H1 (cell line): ENCODE results near the gene PPID. TPM values are rescaled to one million over a fixed set of nuclear protein-coding genes. Genes with fewer than 3 reads are reported as not detected.

ENCODE experiments used
- CTCF ChIA-PET: fragments of 300-600 bp; sonication (Branson Sonifier 250); formaldehyde crosslinking; loops from one replicate; lab custom pipeline; 2021; ENCODE audit not compliant: partially characterized antibody; lab: Charles Lee
- POLR2A ChIA-PET: fragments of 300-600 bp; sonication (Branson Sonifier 250); formaldehyde crosslinking; loops from one replicate; lab custom pipeline; 2021; ENCODE audit warnings: inconsistent platforms; ENCODE audit not compliant: partially characterized antibody; lab: Charles Lee
- DNase-seq, 2 experiments: peaks; one replicate each; pipeline versions ENCODE4 v3.0.0 to v3.0.0-alpha.2; 2010 to 2022; ENCODE audit warnings: low spot score in 2 of 2, low read depth in 1 of 2, mixed read lengths in 1 of 2
- FAIRE-seq: peaks from 2 replicates; lab custom pipeline; 2011; peaks lifted over from hg19 to GRCh38; lab: Jason Lieb, UNC
- H2AFZ ChIP-seq: 2 replicates; pipeline ENCODE4 v1.8.1; 2012; ENCODE audit warnings: low read length, inconsistent platforms
- H2AK5ac ChIP-seq: 2 replicates; pipeline ENCODE4 v1.6.1; 2013; ENCODE audit warnings: low read depth, low read length
- H2BK120ac ChIP-seq: replicated peaks from 2 replicates; pipeline ENCODE3; 2013; ENCODE audit warnings: low read depth, low read length, inconsistent platforms
- H2BK12ac ChIP-seq: 2 replicates; pipeline ENCODE4 v1.6.1; 2013; ENCODE audit warnings: low read depth, low read length
- H2BK15ac ChIP-seq: 2 replicates; pipeline ENCODE4 v1.6.1; 2013; ENCODE audit warnings: low read length
- H2BK20ac ChIP-seq: 2 replicates; pipeline ENCODE4 v1.6.1; 2013; ENCODE audit warnings: low read length
- H2BK5ac ChIP-seq: 2 replicates; pipeline ENCODE4 v1.6.1; 2013; ENCODE audit warnings: low read depth, low read length
- H3K14ac ChIP-seq: 2 replicates; pipeline ENCODE4 v1.6.1; 2013; ENCODE audit warnings: inconsistent platforms; ENCODE audit not compliant: insufficient read length
- H3K18ac ChIP-seq: 2 replicates; pipeline ENCODE4 v1.6.1; 2013; ENCODE audit warnings: low read length; ENCODE audit errors: extremely low read depth
- H3K23ac ChIP-seq: 2 replicates; pipeline ENCODE4 v1.6.1; 2013; ENCODE audit warnings: inconsistent platforms; ENCODE audit not compliant: insufficient read length
- H3K23me2 ChIP-seq: 2 replicates; pipeline ENCODE4 v1.6.1; 2013; ENCODE audit warnings: low read depth, low read length
- H3K27ac ChIP-seq: 2 replicates; pipeline ENCODE4 v1.6.1; 2011; ENCODE audit warnings: low read depth, low read length, inconsistent platforms
- H3K27me3 ChIP-seq, 4 experiments: replicated peaks in 1 of 4; 1 replicate in 1 of 4; 2 replicates in 3 of 4; pipeline versions ENCODE4 v1.6.1 to v1.8.1; 2011 to 2013; ENCODE audit warnings: low read length in 3 of 4, mild to moderate bottlenecking in 3 of 4, inconsistent platforms in 2 of 4, mixed read lengths in 2 of 4, moderate library complexity in 1 of 4; ENCODE audit not compliant: control insufficient read depth in 3 of 4, insufficient read depth in 3 of 4; ENCODE audit errors: extremely low read depth in 1 of 4
- H3K36me3 ChIP-seq, 4 experiments: 2 replicates each; pipeline versions ENCODE4 v1.6.1 to v1.8.1; 2011 to 2013; ENCODE audit warnings: mild to moderate bottlenecking in 4 of 4, low read length in 3 of 4, moderate library complexity in 2 of 4, control low read depth in 1 of 4, inconsistent platforms in 1 of 4; ENCODE audit not compliant: insufficient read depth in 4 of 4, control insufficient read depth in 2 of 4
- H3K4ac ChIP-seq: replicated peaks from 2 replicates; pipeline ENCODE3; 2013; ENCODE audit warnings: low read length, low read depth, mixed read lengths, inconsistent platforms; ENCODE audit not compliant: insufficient read length
- H3K4me1 ChIP-seq, 4 experiments: replicated peaks in 1 of 4; 1 replicate in 1 of 4; 2 replicates in 3 of 4; pipeline versions ENCODE4 v1.6.1 to v1.8.1; 2011 to 2013; ENCODE audit warnings: low read length in 3 of 4, inconsistent platforms in 2 of 4, mixed read lengths in 1 of 4; ENCODE audit not compliant: insufficient read depth in 4 of 4, control insufficient read depth in 3 of 4
- H3K4me2 ChIP-seq, 2 experiments: 2 replicates each; pipeline versions ENCODE4 v1.6.1 to v1.8.1; 2011 to 2013; ENCODE audit warnings: low read depth in 2 of 2, low read length in 2 of 2, control low read depth in 1 of 2, inconsistent platforms in 1 of 2, mild to moderate bottlenecking in 1 of 2; ENCODE audit not compliant: insufficient read depth in 1 of 2
- H3K4me3 ChIP-seq, 4 experiments: fragments of 200-600, 300-600 bp in 1 of 4; sonication (generic), shearing (Covaris generic), sonication (Bioruptor Twin) in 1 of 4; 2 replicates each; pipeline versions ENCODE4 v1.5.1 to v1.8.1; 2011 to 2016; ENCODE audit warnings: low read length in 4 of 4, low read depth in 3 of 4, control low read depth in 2 of 4, inconsistent platforms in 2 of 4, mild to moderate bottlenecking in 2 of 4, mixed read lengths in 1 of 4, moderate library complexity in 1 of 4; ENCODE audit not compliant: insufficient read depth in 2 of 4; ENCODE audit errors: extremely low read depth in 1 of 4
- H3K56ac ChIP-seq: replicated peaks from 2 replicates; pipeline ENCODE3; 2013; ENCODE audit warnings: low read depth, mild to moderate bottlenecking, mixed read lengths, low read length, inconsistent platforms; ENCODE audit not compliant: insufficient read length
- H3K79me1 ChIP-seq: 2 replicates; pipeline ENCODE4 v1.6.1; 2013; ENCODE audit warnings: low read depth, low read length, control low read depth
- H3K79me2 ChIP-seq, 2 experiments: 2 replicates each; pipeline versions ENCODE4 v1.6.1 to v1.8.1; 2012 to 2013; ENCODE audit warnings: low read length in 2 of 2, mild to moderate bottlenecking in 2 of 2, inconsistent platforms in 1 of 2; ENCODE audit not compliant: insufficient read depth in 2 of 2, control insufficient read depth in 1 of 2
- H3K9ac ChIP-seq, 4 experiments: replicated peaks in 1 of 4; 1 replicate in 1 of 4; 2 replicates in 3 of 4; pipeline versions ENCODE4 v1.6.1 to v1.8.1; 2011 to 2013; ENCODE audit warnings: low read depth in 3 of 4, low read length in 3 of 4, control low read depth in 2 of 4, mild to moderate bottlenecking in 2 of 4, moderate library complexity in 2 of 4, inconsistent platforms in 1 of 4; ENCODE audit errors: extremely low read depth in 1 of 4
- H3K9me3 ChIP-seq, 2 experiments: 2 replicates each; pipeline versions ENCODE4 v1.6.1 to v1.8.1; 2012 to 2013; ENCODE audit warnings: mild to moderate bottlenecking in 2 of 2, moderate library complexity in 2 of 2, control low read depth in 1 of 2, inconsistent platforms in 1 of 2, low read depth in 1 of 2, low read length in 1 of 2, mixed read lengths in 1 of 2; ENCODE audit not compliant: insufficient read depth in 2 of 2
- H4K20me1 ChIP-seq, 2 experiments: replicated peaks in 1 of 2; 2 replicates each; pipeline versions ENCODE3 to v1.8.1; 2011 to 2013; ENCODE audit warnings: inconsistent platforms in 2 of 2, low read length in 2 of 2, mild to moderate bottlenecking in 1 of 2; ENCODE audit not compliant: insufficient read depth in 2 of 2, control insufficient read depth in 1 of 2
- H4K5ac ChIP-seq: 2 replicates; pipeline ENCODE4 v1.6.1; 2013; ENCODE audit warnings: low read length, low read depth, mixed read lengths, inconsistent platforms; ENCODE audit not compliant: insufficient read length
- H4K8ac ChIP-seq: 2 replicates; pipeline ENCODE4 v1.8.0; 2013; ENCODE audit warnings: mild to moderate bottlenecking, moderate library complexity, low read length, inconsistent platforms; ENCODE audit not compliant: insufficient read depth; ENCODE audit errors: extremely low read depth
- H4K91ac ChIP-seq: replicated peaks from 2 replicates; pipeline ENCODE3; 2013; ENCODE audit warnings: low read length, mixed read lengths, inconsistent platforms; ENCODE audit not compliant: insufficient read length
- EGR1 ChIP-seq: IDR thresholded peaks from 2 replicates; pipeline ENCODE4 v1.6.1; 2011; ENCODE audit warnings: low read depth, low read length, borderline replicate concordance
- PHF8 ChIP-seq: fragments of 200-600 bp; sonication (generic); conservative IDR thresholded peaks from 2 replicates; pipeline ENCODE4 v1.7.1; 2012; ENCODE audit warnings: low read depth, mild to moderate bottlenecking, inconsistent platforms, low read length, moderate library complexity
- SUZ12 ChIP-seq: fragments of 200-600 bp; sonication (generic); IDR thresholded peaks from 2 replicates; pipeline ENCODE4 v1.6.1; 2012; ENCODE audit warnings: mild to moderate bottlenecking, inconsistent platforms, low read length, moderate library complexity, mixed read lengths
- WGBS, 2 experiments: shearing (Covaris generic) in 1 of 2; methylation state at CpG; one replicate each; pipeline versions ENCODE4 v1.1.6 to v1.1.7; 2013 to 2015; ENCODE audit warnings: low lambda C conversion rate in 2 of 2, mixed read lengths in 2 of 2, inconsistent platforms in 1 of 2, low coverage in 1 of 2, missing lambda C conversion rate in 1 of 2; ENCODE audit not compliant: insufficient replicate concordance in 2 of 2, insufficient coverage in 1 of 2, insufficient read length in 1 of 2; ENCODE audit errors: extremely low coverage in 1 of 2, missing lambda C conversion rate in 1 of 2; 5-methylcytosine and 5-hydroxymethylcytosine counted together
- polyA plus RNA-seq, 7 experiments: library from polyadenylated mRNA; depleted of rRNA in 3 of 7; stranded (reverse) in 5 of 7; unstranded in 2 of 7; fragments of >200 nt in 5 of 7; fragments of 200-250 nt in 2 of 7; gene quantifications; 1 replicate in 5 of 7; 2 replicates in 1 of 7; 4 replicates in 1 of 7; pipeline versions ENCODE4 v1.2.1 to v1.2.3, GENCODE V29; 2011 to 2013; ENCODE audit warnings: missing spikeins in 2 of 7, mixed read lengths in 2 of 7
- total RNA-seq: library from RNA; stranded (reverse); fragmentation: NEBNext Ultra II Directional; extraction: Animal tissue kit (Norgen Biotek cat#: 25700); gene quantifications from 2 replicates; pipeline ENCODE4 v1.2.1, GENCODE V29; 2021

Gene PPID
- total and polyA plus RNA-seq, 2 of the 8 experiments (the other 6 are each of a cell fraction or from before 2014, with no cell fraction given): 20.2 to 53.2 TPM

DNA sequence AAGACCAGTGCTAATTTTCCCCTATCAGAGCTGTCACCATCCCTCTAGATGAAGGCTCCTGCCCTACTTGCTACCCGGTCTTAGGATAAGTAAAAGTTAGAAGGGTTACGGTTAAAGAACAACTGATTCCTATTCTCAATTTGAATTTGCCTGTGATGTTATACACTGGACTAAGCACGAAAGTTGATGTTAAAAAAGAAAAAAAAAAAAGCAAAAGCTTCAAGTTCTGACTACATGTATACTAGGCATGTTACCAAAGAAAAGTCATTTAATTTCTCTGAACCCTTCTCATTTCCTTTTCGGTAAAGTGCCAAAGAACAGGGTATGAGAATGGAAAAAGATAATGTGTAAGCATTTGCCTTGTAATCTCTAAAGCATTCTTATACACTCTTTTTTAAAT is 1.4 kb upstream of the PPID start:
- Histone ChIP-seq H2AFZ (no peak overlapping the region), H2AK5ac (no peak overlapping the region), H3K4ac (no peak overlapping the region), H3K23me2 (peaks cover 7% of the 10 kb centered on the region), H3K4me1 (peaks cover 0 to 3% (median 0%) of the 10 kb centered on the region in 4 experiments; a peak in 2 of 7 replicates), H3K79me2 (peaks cover 0 to 28% of the 10 kb centered on the region in 2 experiments; a peak in 2 of 4 replicates), H4K8ac (no peak overlapping the region), H2BK15ac (no peak overlapping the region), H4K91ac (no peak overlapping the region), H3K27me3 (no peaks in the 10 kb centered on the region; a peak in 1 of 7 replicates), H3K4me2 (no peak overlapping the region), H3K18ac (no peak overlapping the region), H3K27ac (no peak overlapping the region), H3K79me1 (peaks cover 2% of the 10 kb centered on the region; the same call in 1 of the 2 replicates), H3K4me3 (no peak overlapping the region), H3K36me3 (peaks cover 3 to 17% (median 11%) of the 10 kb centered on the region in 4 experiments; a peak in 7 of 8 replicates), H2BK120ac (no peak overlapping the region), H4K5ac (no peak overlapping the region), H4K20me1 (peaks cover 0 to 2% of the 10 kb centered on the region in 2 experiments), H3K56ac (no peak overlapping the region), H2BK20ac (no peak overlapping the region), H2BK5ac (no peak overlapping the region), H3K9ac (no peak overlapping the region), H3K23ac (no peak overlapping the region), H2BK12ac (no peak overlapping the region), H3K9me3 (no peaks in the 10 kb centered on the region), H3K14ac (no peak overlapping the region)
- 87% methylated on average over 4 of the region's 4 CpGs; no CpG with 5 or more reads in 1 of the 2 experiments for WGBS, 2 experiments
- POLR2A ChIA-PET: interaction anchor here (0.9 kb wide), 1 partner anchor 116 kb away, joined by 3 read pairs; no protein-coding TSS in a partner anchor
- CTCF ChIA-PET: interaction anchor here (1.6 kb wide), 1 partner anchor 11 kb away, joined by 4 read pairs; no protein-coding TSS in a partner anchor
- TF ChIP-seq PHF8 (no peak), SUZ12 (no peak), EGR1 (no peak)
- no peak for DNase-seq
- no peak for FAIRE-seq
